Fibroblast of lung (primary cell): ENCODE measurements around the gene CFAP46.

ENCODE experiments used
- CTCF ChIP-seq, 2 donors: IDR thresholded peaks in 1 of 2; conservative IDR thresholded peaks in 1 of 2; 1 replicate in 1 of 2; 2 replicates in 1 of 2; pipeline ENCODE4 v1.5.1; 2011 to 2012; ENCODE audit warnings: low read length in 2 of 2, control low read depth in 1 of 2, inconsistent platforms in 1 of 2, low read depth in 1 of 2, mild to moderate bottlenecking in 1 of 2
- EZH2 ChIP-seq: IDR thresholded peaks from 2 replicates; pipeline ENCODE4 v1.5.1; 2012; ENCODE audit warnings: low read length, control low read depth, mild to moderate bottlenecking; ENCODE audit errors: missing control alignments

- TF ChIP-seq CTCF (conservative IDR thresholded peaks at IDR 0.05 in 1 of 2, IDR thresholded peaks at IDR 0.05 in 1 of 2; ENCODE audit: low read depth in 1 of 2, low read length in 2 of 2), result no peak
- no peak for TF ChIP-seq EZH2
These were observed 75.6 kb downstream of the CFAP46 start for GRCh38 chr10:132866601-132867381.
